Spleen (tissue), 7 donors: Measurements from ENCODE around the gene DOCK4.

ENCODE experiments used
- CTCF ChIP-seq, 11 experiments: fragments of 200-600 bp in 7 of 11; fragments of 450-650 bp in 4 of 11; sonication (generic) in 4 of 11; IDR thresholded peaks in 8 of 11; conservative IDR thresholded peaks in 3 of 11; 1 replicate in 7 of 11; 2 replicates in 4 of 11; pipeline versions ENCODE4 v1.4.0 to v1.8.0; 2016 to 2021; ENCODE audit warnings: antibody characterized with exemption in 11 of 11, inconsistent platforms in 4 of 11, mild to moderate bottlenecking in 1 of 11
- POLR2A ChIP-seq, 3 donors: fragments of 450-650 bp; IDR thresholded peaks; one replicate each; pipeline ENCODE4 v1.5.1; 2017; ENCODE audit warnings: antibody characterized with exemption in 3 of 3, mild to moderate bottlenecking in 1 of 3
- POLR2AphosphoS5 ChIP-seq, 3 donors: sonication (generic); formaldehyde crosslinking; IDR thresholded peaks; one replicate each; pipeline ENCODE4 v1.5.1; 2017; ENCODE audit warnings: antibody characterized with exemption in 3 of 3
- donor health status: DM: no; HTN: no; CAD: no; lungs with moderate emphysema.
- donor health status: DM: no; HTN: no; CAD: no.
- donor health status: DM: no; HTN: no; CAD: no.

- TF ChIP-seq POLR2A (IDR thresholded peaks at IDR 0.05) (no peak), CTCF (IDR thresholded peaks at IDR 0.05 in 8 of 11, conservative IDR thresholded peaks at IDR 0.05 in 3 of 11) (no peak), POLR2AphosphoS5 (IDR thresholded peaks at IDR 0.05) (no peak)
These were observed 55.2 kb downstream of the DOCK4 start for GRCh38 chr7:112150823-112151641.
